Measurements from ENCODE around the gene DNAH8.

GRCh38 chr6:38688579-38689087 lies 26.5 kb upstream of the DNAH8 start:
- TF ChIP-seq CTCF (conservative IDR thresholded peaks at IDR 0.05), result no peak
- TF ChIP-seq EZH2 (IDR thresholded peaks at IDR 0.05; ENCODE audit: low read depth), result no peak

All from PC-9 (cell line).